Brain microvascular endothelial cell (primary cell): ENCODE measurements around the gene ANO6.

ENCODE experiments used
- DNase-seq: peaks from one replicate; pipeline ENCODE4 v3.0.0-alpha.2; 2020
- H3K27ac ChIP-seq: fragments of 250-450 bp; sonication (Bioruptor Pico); 2 replicates; pipeline ENCODE4 v1.5.1; 2020; ENCODE audit warnings: mild to moderate bottlenecking, moderate library complexity
- H3K27me3 ChIP-seq: fragments of 250-450 bp; sonication (Bioruptor Pico); replicated peaks from 2 replicates; pipeline ENCODE4 v1.5.1; 2020; ENCODE audit warnings: mild to moderate bottlenecking
- H3K36me3 ChIP-seq: fragments of 250-450 bp; sonication (Bioruptor Pico); replicated peaks from 2 replicates; pipeline ENCODE4 v1.5.1; 2020; ENCODE audit warnings: mild to moderate bottlenecking
- H3K4me3 ChIP-seq: 2 replicates; pipeline ENCODE4 v1.5.1; 2011; ENCODE audit warnings: low read depth, mild to moderate bottlenecking, control low read depth, low read length, moderate library complexity
- CTCF ChIP-seq: IDR thresholded peaks from 2 replicates; pipeline ENCODE4 v1.5.1; 2011; ENCODE audit warnings: low read depth, mild to moderate bottlenecking, moderate library complexity, low read length, control low read depth, inconsistent platforms; ENCODE audit errors: missing control alignments
- in situ Hi-C: cut with HindIII; loops from 2 replicates; pipeline ENCODE4 v1.10.0; 2017; ENCODE audit warnings: low sequenced_read_pairs, low pct_ligation_motif_present

The ANO6 gene

DNA sequence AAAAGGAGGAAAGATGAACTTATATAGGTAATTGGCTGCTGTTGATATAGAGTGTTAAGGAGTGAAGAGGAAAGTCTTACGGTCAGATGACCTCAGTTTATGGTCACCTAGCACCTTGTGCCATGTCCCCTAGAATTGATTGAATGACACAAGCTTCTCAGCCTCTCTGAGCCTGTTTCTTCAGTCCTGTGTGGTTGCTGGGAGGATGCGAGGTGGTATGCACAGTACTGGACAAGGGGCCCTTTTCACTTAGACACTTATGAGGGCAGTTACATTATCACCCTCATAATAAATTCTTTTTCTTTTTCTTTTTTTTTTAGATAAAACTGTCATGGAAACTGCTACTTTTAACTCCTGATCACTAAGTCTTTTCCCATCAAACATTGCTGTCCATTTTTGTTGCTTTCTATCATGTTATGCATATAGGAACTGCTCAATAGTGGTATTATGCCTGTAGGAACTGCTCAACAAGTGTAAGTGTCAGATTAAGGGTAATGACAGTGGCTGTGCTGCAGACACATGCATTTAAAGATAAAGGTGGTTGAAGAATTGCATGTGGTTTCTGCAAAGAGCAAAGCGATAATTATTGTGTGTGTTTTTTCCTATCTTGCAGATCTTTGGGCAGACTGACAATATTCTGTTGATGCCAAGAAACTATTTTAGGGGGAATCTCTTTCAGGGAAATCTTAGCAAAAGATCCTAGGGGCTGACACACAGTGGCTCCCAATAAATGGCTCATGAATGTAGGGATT is 11.6 kb downstream of the ANO6 start:
- no peaks in the 10 kb centered on the region for H3K36me3 ChIP-seq
- H3K27ac ChIP-seq: no peak overlapping the region
- H3K4me3 ChIP-seq: no peak overlapping the region
- DNase-seq: no peak
- no peaks in the 10 kb centered on the region for H3K27me3 ChIP-seq
- no peak for TF ChIP-seq CTCF
- in situ Hi-C loops: no loop called here

GRCh38 chr12:45231515-45232145 is 15.7 kb downstream of the ANO6 start:
- no peak overlapping the region for H3K4me3 ChIP-seq
- TF ChIP-seq CTCF: no peak
- peak; percentile 27 for DNase-seq
- H3K27me3 ChIP-seq: no peaks in the 10 kb centered on the region
- in situ Hi-C loops: no loop called here
- no peaks in the 10 kb centered on the region for H3K36me3 ChIP-seq
- peak overlapping the region; percentile 95 for H3K27ac ChIP-seq

DNA sequence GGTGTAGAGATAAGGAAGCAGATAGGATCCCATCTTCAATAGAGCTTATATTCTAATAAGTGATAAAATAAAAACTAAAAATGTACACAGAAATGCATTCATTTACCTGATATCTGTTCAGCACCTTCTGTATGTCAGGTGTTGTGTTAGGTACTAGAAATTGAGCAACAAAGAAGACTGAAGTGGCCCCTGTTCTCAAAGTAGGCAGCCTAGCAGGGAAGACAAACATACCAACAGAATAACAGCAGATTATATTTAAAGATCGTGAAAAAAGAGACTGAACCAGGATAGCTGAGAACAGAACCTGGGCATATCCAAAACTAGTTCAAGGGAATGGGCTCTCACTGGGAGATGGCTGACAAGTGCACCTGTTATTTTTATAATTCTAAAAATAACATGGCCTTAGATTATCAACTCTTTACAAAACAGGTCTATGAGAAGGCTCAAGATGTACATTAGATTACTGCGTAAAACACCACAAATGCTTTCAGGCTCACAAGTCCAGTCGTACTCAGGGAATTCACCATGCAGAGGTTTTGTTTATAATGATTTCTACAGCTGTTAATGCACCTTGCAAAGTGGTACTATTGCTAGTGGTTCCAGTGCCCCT is 16.4 kb downstream of the ANO6 start:
- no peaks in the 10 kb centered on the region for H3K36me3 ChIP-seq
- in situ Hi-C loops: no loop called here
- no peaks in the 10 kb centered on the region for H3K27me3 ChIP-seq
- H3K4me3 ChIP-seq: no peak overlapping the region
- TF ChIP-seq CTCF: no peak
- DNase-seq: no peak
- peak overlapping the region; percentile 95 for H3K27ac ChIP-seq

GRCh38 chr12:45232756-45233372 is 17.0 kb downstream of the ANO6 start:
- TF ChIP-seq CTCF: no peak
- peak overlapping the region; percentile 95 for H3K27ac ChIP-seq
- H3K36me3 ChIP-seq: no peaks in the 10 kb centered on the region
- no peaks in the 10 kb centered on the region for H3K27me3 ChIP-seq
- H3K4me3 ChIP-seq: no peak overlapping the region
- in situ Hi-C loops: no loop called here
- peak; percentile 98 for DNase-seq

DNA sequence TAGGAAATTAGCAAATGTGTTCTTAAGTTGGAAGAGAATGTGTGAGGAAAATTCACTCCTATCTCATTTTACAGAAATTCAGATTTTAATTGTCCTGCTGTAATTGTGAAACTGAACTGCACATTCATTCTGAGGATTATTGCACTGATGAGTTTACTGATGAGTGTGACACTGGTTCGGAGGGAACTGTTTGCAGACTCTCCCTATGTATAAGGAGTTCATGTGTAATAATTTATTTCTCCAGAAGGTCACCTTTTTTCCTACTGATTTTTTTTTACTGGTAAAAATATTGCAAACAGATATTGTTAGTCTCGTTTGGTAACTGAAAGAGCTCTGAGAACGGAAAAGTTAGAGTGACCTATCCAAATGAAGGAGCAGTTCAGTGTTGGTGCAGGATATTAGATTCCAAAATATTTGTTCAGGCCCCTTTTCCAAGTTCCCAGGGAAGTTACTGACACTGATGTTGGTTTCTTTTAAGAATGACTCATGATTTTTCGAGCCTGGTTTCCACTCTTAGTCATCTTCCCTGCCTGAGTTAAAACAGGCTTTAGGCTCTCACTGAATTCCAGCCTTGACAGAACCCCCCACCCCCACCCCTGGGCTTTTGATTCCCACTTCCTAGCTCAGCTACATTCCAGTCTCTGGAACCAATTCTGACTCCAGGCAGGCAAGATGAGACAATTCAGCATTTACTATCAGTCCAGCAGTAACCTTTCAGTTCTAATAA is 18.4 kb downstream of the ANO6 start:
- peak overlapping the region; percentile 95 for H3K27ac ChIP-seq
- TF ChIP-seq CTCF: no peak
- no peaks in the 10 kb centered on the region for H3K36me3 ChIP-seq
- no peak overlapping the region for H3K4me3 ChIP-seq
- H3K27me3 ChIP-seq: no peaks in the 10 kb centered on the region
- DNase-seq: peak; percentile 94
- in situ Hi-C loops: no loop called here
